Motor neuron (in vitro differentiated cells): ENCODE results near the gene GFM2. TPM values are rescaled to one million over a fixed set of nuclear protein-coding genes. Genes with fewer than 3 reads are reported as not detected.
"Not testable (repeated sequence)": the region's sequence is repeated elsewhere in the genome, so short reads cannot be mapped to it uniquely, and the experiment has no call there.

Experiments used
- ATAC-seq, 8 experiments: fragments of 200-7000 bp; cut with Tn5 transposase; replicated peaks in 6 of 8; 2 replicates each; pipeline ENCODE4 v1.8.0; 2021; ENCODE audit warnings: mild to moderate bottlenecking in 8 of 8, moderate library complexity in 8 of 8
- H3K27ac ChIP-seq, 2 donors: fragments of 250-450 bp; sonication (Bioruptor Pico); 2 replicates each; pipeline ENCODE4 v1.9.0; 2021; ENCODE audit warnings: antibody characterized with exemption in 2 of 2, mild to moderate bottlenecking in 2 of 2, moderate library complexity in 1 of 2
- H3K4me1 ChIP-seq, 2 donors: fragments of 250-450 bp; sonication (Bioruptor Pico); replicated peaks in 1 of 2; 2 replicates each; pipeline ENCODE4 v1.6.1; 2021; ENCODE audit warnings: antibody characterized with exemption in 2 of 2, mild to moderate bottlenecking in 2 of 2, moderate library complexity in 1 of 2
- H3K4me3 ChIP-seq, 5 donors: fragments of 250-450 bp; sonication (Bioruptor Pico); 2 replicates each; pipeline ENCODE4 v1.9.0; 2021; ENCODE audit warnings: antibody characterized with exemption in 5 of 5, mild to moderate bottlenecking in 5 of 5, moderate library complexity in 4 of 5
- WGBS, 10 experiments: fragments of 450-650 bp; shearing (Covaris generic); methylation state at CpG; one replicate each; pipeline ENCODE4 v1.0.0; 2022; 5-methylcytosine and 5-hydroxymethylcytosine counted together
- in situ Hi-C, 9 experiments: fragments of 400-800 bp; cut with MboI; loops; one replicate each; pipeline ENCODE4 v1.15.0; 2021; ENCODE audit warnings: low sequenced_read_pairs in 9 of 9, low pct_unique_long_range_greater_than_20kb in 2 of 9; ENCODE audit not compliant: unreplicated experiment in 9 of 9
- total RNA-seq, 8 experiments: library from RNA; unstranded; fragments of 300-600 nt; gene quantifications; 2 replicates each; pipeline versions ENCODE4 v1.2.3 to v1.2.4, GENCODE V29; 2022

The GFM2 gene, protein sequence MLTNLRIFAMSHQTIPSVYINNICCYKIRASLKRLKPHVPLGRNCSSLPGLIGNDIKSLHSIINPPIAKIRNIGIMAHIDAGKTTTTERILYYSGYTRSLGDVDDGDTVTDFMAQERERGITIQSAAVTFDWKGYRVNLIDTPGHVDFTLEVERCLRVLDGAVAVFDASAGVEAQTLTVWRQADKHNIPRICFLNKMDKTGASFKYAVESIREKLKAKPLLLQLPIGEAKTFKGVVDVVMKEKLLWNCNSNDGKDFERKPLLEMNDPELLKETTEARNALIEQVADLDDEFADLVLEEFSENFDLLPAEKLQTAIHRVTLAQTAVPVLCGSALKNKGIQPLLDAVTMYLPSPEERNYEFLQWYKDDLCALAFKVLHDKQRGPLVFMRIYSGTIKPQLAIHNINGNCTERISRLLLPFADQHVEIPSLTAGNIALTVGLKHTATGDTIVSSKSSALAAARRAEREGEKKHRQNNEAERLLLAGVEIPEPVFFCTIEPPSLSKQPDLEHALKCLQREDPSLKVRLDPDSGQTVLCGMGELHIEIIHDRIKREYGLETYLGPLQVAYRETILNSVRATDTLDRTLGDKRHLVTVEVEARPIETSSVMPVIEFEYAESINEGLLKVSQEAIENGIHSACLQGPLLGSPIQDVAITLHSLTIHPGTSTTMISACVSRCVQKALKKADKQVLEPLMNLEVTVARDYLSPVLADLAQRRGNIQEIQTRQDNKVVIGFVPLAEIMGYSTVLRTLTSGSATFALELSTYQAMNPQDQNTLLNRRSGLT
- total RNA-seq: 10 to 100 TPM; 29.4 to 58.9 (median 39.3) TPM

- Histone ChIP-seq H3K4me3 (peak within 1 kb of the TSS; percentile 65 to 100 (median 98)), H3K27ac (peak within 1 kb of the TSS; percentile 64 to 93), H3K4me1 (peaks cover 17 to 19% of the 10 kb centered on the region in 2 donors)
- peak; percentile 94 to 99 (median 98) for ATAC-seq
- in situ Hi-C loops: loop anchor here in 2 of 9 experiments (25.0 kb wide), 2 partner anchors 145 to 570 kb away; partner anchors contain the start of gene HMGCR (in 1 of the 2)
- 0 to 4% (median 0%) methylated on average over 2 to 38 of the region's 54 CpGs; no CpG with 5 or more reads in 3 of the 10 experiments for WGBS, 10 experiments
Observed at GRCh38 chr5:74766849-74767578, at the start of gene GFM2, which contains the start of gene NSA2. Gene GFM2 (minus strand): TSS chr5:74767117. CDS start chr5:74763742, 3,375 bp downstream. Gene NSA2 (plus strand): TSS chr5:74767249. CDS start chr5:74767361, 112 bp downstream.

- whole genome bisulfite sequencing, 10 experiments: 47 to 100% (median 89%) methylated on average over 1 to 4 of the region's 4 CpGs; no CpG with 5 or more reads in 2 of the 10 experiments
- in situ Hi-C loops: no loop called here
- Histone ChIP-seq H3K4me1 (no peaks in the 10 kb centered on the region), H3K27ac (no peak overlapping the region), H3K4me3 (no peak overlapping the region)
- no peak for ATAC-seq
Observed at GRCh38 chr5:74810915-74811314, 44.0 kb upstream of the GFM2 start.

GRCh38 chr5:74801941-74802340, 35.0 kb upstream of the GFM2 start:
- H3K4me1 ChIP-seq: no peaks in the 10 kb centered on the region
- in situ Hi-C loops: no loop called here
- H3K4me3 ChIP-seq: no peak overlapping the region
- no peak overlapping the region for H3K27ac ChIP-seq
- no peak for ATAC-seq
- WGBS, 10 experiments: 0 to 56% (median 20%) methylated on average over 1 of the region's 1 CpG; no CpG with 5 or more reads in 2 of the 10 experiments

DNA sequence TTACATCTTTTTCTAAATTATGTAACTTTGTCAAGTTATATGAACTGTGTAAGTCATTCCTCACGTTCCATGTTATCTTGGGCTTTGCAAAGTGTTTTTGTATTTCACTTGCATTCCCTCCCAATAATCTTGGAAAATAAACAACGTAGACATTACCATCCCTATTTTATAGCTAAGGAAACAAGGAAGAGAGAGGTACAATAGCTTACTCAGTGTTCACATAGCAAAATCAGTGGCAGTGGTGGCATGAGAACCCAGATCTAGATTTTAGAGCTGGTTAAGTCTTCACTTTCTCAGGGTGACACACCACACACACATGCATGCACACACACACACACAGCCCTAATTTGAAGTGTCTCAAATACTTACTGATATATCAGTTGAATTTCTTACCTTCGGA, 34.3 kb upstream of the GFM2 start:
- no peak for ATAC-seq
- in situ Hi-C loops: no loop called here
- WGBS, 10 experiments: 29 to 100% (median 94%) methylated on average over 2 to 3 of the region's 3 CpGs; no CpG with 5 or more reads in 1 of the 10 experiments
- Histone ChIP-seq H3K4me1 (no peaks in the 10 kb centered on the region), H3K4me3 (no peak overlapping the region), H3K27ac (no peak overlapping the region)

DNA sequence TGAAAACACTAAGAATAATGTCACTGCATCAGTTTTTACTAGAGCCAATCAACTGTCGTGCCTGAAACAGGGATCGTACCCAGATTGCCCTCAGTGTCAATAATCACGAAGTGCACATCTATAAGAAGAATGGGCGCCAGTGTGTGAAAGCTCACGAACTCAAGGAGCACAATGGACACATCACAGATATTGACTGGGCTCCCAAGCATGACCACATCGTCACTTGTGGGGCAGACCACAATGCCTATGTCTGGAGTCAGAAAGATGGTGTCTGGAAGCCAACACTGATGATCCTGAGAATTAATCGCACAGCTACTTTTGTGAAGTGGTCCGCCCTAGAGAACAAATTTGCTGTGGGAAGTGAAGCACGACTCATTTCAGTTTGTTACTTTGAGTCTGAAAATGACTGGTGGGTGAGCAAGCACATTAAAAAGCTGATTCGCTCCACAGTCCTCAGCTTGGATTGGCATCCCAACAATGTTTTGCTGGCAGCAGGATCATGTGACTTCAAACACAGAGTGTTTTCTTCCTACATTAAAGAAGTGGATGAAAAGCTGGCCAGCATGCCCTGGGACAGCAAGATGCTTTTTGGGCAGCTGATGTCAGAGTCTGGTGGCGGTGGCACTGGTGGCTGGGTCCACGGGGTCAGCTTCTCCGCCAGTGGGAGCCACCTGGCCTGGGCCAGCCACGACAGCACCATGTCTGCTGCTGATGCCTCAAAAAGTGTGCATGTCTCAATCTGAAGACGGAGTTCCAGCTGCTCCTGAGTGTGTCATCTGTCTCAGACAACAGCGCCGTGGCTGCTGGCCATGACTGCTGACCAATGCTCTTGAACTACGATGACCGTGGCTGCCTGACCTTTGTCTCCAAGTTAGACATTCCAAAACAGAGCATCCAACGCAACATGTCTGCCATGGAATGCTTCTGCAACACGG, 32.3 kb upstream of the GFM2 start:
- no peak for ATAC-seq
- WGBS, 10 experiments: 64 to 100% (median 92%) methylated on average over 1 to 17 of the region's 21 CpGs; no CpG with 5 or more reads in 1 of the 10 experiments
- Histone ChIP-seq H3K4me1 (no peaks in the 10 kb centered on the region), H3K27ac (no peak overlapping the region), H3K4me3 (no peak overlapping the region)
- in situ Hi-C loops: loop anchor here in 1 of 9 experiments (25.0 kb wide), 1 partner anchor 113 kb away; no protein-coding TSS in a partner anchor

DNA sequence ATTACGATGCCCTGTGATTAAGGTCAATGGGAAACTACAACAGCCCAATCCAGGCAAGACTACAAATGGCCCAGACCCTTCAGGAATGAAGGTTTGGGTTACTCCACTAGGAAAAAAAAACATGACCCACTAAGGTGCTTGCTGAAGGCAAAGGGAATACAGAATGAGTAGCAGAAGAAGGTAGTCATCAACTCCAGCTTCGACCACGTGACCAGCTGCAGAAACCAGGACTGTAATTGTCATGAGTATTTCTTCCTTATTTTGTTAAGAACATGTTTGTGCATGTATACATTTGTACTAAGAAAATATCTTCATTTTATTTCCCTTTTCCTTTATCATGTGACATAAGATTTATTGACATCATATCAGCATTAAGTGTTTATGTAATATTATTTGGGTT, 24.8 kb upstream of the GFM2 start:
- not testable (repeated sequence) for ATAC-seq, H3K27ac ChIP-seq, H3K4me1 ChIP-seq, H3K4me3 ChIP-seq
- in situ Hi-C loops: loop anchor here in 1 of 9 experiments (25.0 kb wide), 1 partner anchor 121 kb away; no protein-coding TSS in a partner anchor
- WGBS, 10 experiments: 0 to 100% (median 93%) methylated on average over 1 to 3 of the region's 3 CpGs

GRCh38 chr5:74787424-74787823, 20.5 kb upstream of the GFM2 start:
- Histone ChIP-seq H3K4me1 (no peaks in the 10 kb centered on the region), H3K4me3 (no peak overlapping the region), H3K27ac (no peak overlapping the region)
- no peak for ATAC-seq
- WGBS, 10 experiments: 39 to 100% (median 90%) methylated on average over 1 to 6 of the region's 6 CpGs; no CpG with 5 or more reads in 1 of the 10 experiments
- in situ Hi-C loops: loop anchor here in 1 of 9 experiments (25.0 kb wide), 1 partner anchor 125 kb away; no protein-coding TSS in a partner anchor

DNA sequence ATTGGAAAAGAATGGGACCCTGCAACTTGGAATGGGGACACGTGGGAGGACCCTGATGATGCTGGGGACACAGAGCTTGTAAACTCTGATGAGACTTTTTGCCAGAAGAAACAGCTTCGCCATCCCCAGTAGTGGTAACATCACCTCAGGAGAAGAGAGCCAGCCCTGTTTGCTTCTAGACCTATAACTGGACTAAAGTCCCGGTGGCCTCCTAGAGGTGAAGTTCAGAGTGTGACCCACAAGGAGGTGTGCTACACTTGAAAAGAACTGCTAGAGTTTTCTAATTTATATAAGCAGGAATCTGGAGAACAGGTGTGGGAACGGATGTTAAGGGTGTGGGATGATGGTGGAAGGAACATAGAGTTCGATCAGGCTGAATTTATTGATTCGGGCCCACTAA, 19.9 kb upstream of the GFM2 start:
- in situ Hi-C loops: loop anchor here in 1 of 9 experiments (25.0 kb wide), 1 partner anchor 125 kb away; no protein-coding TSS in a partner anchor
- ATAC-seq: no peak
- 64 to 100% (median 95%) methylated on average over 1 to 5 of the region's 6 CpGs; no CpG with 5 or more reads in 2 of the 10 experiments for WGBS, 10 experiments
- Histone ChIP-seq H3K4me3 (no peak overlapping the region), H3K4me1 (no peaks in the 10 kb centered on the region), H3K27ac (no peak overlapping the region)

DNA sequence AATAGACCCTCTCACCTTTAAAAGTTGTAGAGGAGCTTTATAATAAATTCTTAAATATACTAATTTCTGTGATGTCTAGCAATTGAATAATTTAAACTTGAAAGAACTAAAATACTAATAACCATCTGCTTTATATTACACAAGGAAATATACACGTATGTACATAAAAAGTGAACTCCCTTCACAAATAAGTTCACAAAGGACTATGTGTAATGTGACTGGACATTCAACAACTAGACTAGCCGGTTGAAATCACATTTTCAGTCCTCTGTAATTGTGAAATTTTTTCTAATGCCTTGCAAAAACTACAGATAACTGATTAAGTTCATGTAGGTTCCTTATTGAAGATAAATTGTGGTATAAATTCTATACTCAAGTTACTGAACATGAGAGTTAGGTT, 11.7 kb upstream of the GFM2 start:
- Histone ChIP-seq H3K4me1 (no peaks in the 10 kb centered on the region), H3K4me3 (no peak overlapping the region), H3K27ac (no peak overlapping the region)
- WGBS, 10 experiments: 5 to 100% (median 65%) methylated on average over 1 to 2 of the region's 2 CpGs; no CpG with 5 or more reads in 2 of the 10 experiments
- ATAC-seq: peak in 2 of 8 experiments; percentile 54 to 76
- in situ Hi-C loops: loop anchor here in 1 of 9 experiments (25.0 kb wide), 1 partner anchor 134 kb away; no protein-coding TSS in a partner anchor

- 56 to 100% (median 83%) methylated on average over 1 to 7 of the region's 7 CpGs; no CpG with 5 or more reads in 1 of the 10 experiments for WGBS, 10 experiments
- peak in 1 of 8 experiments; percentile 16 for ATAC-seq
- H3K27ac ChIP-seq: no peak overlapping the region
- in situ Hi-C loops: loop anchor here in 2 of 9 experiments (25.0 kb wide), 2 partner anchors 140 to 565 kb away; partner anchors contain the start of gene HMGCR (in 1 of the 2)
- peaks cover 4 to 5% of the 10 kb centered on the region in 2 donors for H3K4me1 ChIP-seq
- H3K4me3 ChIP-seq: no peak overlapping the region
Observed at GRCh38 chr5:74772359-74772758, 5.4 kb upstream of the GFM2 start.

- 0 to 5% (median 0%) methylated on average over 1 to 8 of the region's 9 CpGs; no CpG with 5 or more reads in 1 of the 10 experiments for WGBS, 10 experiments
- Histone ChIP-seq H3K4me3 (peak overlapping the region; percentile 65 to 100 (median 98)), H3K27ac (peak overlapping the region; percentile 64 to 93), H3K4me1 (peaks cover 17 to 19% of the 10 kb centered on the region in 2 donors)
- peak; percentile 19 to 57 (median 36) for ATAC-seq
- in situ Hi-C loops: loop anchor here in 2 of 9 experiments (25.0 kb wide), 2 partner anchors 145 to 570 kb away; partner anchors contain the start of gene HMGCR (in 1 of the 2)
Observed at GRCh38 chr5:74767579-74767913, 629 bp upstream of the GFM2 start.
